GM19239 (cell line): ENCODE measurements around the gene ZNF628.
"Not testable (repeated sequence)": the region's sequence is repeated elsewhere in the genome, so short reads cannot be mapped to it uniquely, and the experiment has no call there.

Experiments used
- DNase-seq: peaks from one replicate; pipeline ENCODE4 v3.0.0; 2011; ENCODE audit warnings: low spot score; ENCODE audit not compliant: insufficient read length
- FAIRE-seq: peaks from 2 replicates; lab custom pipeline; 2011; peaks lifted over from hg19 to GRCh38; lab: Jason Lieb, UNC

Gene ZNF628

DNA sequence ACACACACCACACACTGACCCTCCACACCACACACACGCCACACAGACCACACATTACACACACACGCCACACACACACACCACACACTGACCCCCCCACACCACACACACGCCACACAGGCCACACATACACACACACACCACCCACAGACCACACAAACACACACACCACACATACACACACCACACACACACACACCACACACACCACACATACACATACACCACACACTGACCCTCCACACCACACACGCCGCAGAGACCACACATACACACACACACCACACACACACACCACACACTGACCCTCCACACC is 28.3 kb upstream of the ZNF628 start:
- FAIRE-seq, result not testable (repeated sequence)

GRCh38 chr19:55449469-55449868 is 26.9 kb upstream of the ZNF628 start:
- no peak for FAIRE-seq

More for the DNA sequence above, 28.3 kb upstream of the ZNF628 start:
- DNase-seq, result not testable (repeated sequence)

DNA sequence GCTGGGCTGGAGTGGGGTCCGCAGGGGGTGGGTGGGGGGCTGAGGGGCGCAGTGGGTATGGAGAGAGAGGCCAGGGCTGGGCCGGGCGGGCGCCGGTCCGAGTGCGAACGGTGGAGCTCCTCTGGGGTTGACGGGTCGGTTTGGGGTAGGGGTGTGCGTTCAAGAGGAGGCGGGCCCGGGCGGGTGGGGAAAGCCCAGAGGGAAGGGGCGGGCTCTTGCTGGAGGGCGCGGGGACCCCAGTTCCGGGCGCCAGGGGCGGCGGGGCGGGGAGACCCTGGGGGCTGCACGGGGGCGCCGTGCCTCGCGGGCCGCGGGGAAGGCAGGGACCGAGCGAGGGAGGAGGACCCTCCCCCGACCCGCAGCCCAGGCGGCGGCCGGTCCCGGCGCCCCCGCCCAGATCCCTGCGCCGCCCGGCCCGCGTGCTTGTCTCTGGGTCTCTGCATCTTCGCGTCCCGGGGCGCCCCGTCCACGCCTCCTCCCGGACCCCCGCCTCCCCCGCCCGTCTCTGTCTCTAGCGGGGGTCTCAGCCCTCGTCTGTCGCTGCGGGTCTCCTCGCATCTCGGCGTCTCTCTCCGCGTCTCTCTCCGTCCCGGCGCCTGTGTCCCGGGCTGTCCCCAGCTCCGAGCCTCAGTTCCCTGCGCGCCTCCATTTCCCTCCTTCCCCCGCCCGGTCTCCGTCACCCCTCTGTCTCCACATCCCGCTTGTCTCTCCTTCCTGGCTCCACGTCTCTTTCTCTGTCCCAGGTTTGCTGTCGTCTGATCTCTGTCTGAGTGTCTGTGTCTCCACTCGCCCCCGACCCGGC is 25.1 kb upstream of the ZNF628 start:
- FAIRE-seq, result no peak
- DNase-seq, result no peak

More at GRCh38 chr19:55449469-55449868, 26.9 kb upstream of the ZNF628 start:
- DNase-seq, result no peak

GRCh38 chr19:55451965-55452748 is 24.3 kb upstream of the ZNF628 start:
- no peak for DNase-seq
- no peak for FAIRE-seq

DNA sequence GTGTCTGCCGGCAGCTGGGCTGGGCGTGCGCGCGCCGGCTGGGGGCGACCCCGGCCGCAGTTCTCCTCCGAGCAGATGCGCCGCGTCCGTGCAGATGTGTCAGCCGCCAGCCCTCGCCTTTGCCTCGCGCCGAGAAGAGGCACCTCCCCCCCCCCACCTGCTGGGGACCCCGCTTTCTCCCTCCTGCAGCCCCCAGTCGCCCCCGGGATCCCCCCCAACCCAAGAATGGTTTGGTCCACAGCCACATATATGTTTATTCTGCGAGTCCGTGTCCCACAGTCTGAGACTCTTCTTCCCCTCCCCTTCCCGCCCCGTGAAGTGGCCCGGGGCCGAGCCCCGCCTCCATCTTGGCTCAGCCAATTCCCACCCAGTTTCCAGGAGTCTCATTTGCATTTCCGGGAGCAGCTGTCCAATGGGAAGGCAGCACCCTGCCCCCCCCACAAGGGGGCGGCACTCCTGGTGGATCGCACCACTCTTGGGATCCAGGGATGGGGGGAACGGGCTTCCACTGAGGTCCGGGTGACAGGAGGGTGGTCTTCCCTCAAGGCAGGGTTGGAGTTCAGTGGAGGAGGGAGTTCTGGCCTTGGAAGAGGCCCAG is 23.6 kb upstream of the ZNF628 start:
- FAIRE-seq, result no peak

DNA sequence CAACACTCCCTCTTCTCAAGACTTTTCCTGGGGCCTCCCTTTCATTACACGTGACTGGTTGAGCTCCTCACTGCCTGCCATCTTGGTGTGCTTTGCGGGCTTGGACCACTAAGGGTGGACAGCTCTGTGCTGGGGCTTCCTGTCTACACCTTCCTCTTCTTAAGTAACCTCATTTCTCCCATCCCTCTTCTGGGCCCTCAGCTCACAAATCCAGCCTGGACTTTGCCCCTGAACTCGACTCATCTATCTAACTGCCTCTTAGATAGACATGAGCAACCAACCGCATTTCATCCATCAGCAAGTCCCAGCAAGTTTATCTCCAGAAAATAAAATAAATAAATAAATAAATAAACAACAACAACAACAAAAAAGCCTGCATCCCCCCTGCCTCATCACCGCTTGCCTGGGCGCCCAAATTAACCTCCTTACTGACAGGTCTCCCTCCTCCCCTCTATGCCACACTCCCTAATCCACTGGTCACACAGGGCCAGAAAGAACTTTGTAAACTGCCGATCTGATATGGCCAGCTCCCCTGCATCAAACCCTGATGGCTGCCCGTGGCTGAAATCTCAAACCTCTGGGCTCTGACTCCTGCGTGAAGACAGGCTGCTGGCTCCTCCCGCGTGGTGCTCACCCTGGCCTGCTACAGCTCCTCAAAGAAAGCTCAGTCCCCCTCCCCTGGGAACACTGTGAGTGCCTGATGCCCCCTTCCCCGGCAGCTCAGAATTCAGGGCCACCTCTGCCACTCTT is 22.7 kb upstream of the ZNF628 start:
- DNase-seq, result no peak
- FAIRE-seq, result no peak

More for the DNA sequence above, 23.6 kb upstream of the ZNF628 start:
- DNase-seq, result no peak

- FAIRE-seq (no peak), DNase-seq (no peak)
Measured at GRCh38 chr19:55454787-55455243, 21.6 kb upstream of the ZNF628 start.

GRCh38 chr19:55455576-55456235 is 20.7 kb upstream of the ZNF628 start:
- no peak for FAIRE-seq

DNA sequence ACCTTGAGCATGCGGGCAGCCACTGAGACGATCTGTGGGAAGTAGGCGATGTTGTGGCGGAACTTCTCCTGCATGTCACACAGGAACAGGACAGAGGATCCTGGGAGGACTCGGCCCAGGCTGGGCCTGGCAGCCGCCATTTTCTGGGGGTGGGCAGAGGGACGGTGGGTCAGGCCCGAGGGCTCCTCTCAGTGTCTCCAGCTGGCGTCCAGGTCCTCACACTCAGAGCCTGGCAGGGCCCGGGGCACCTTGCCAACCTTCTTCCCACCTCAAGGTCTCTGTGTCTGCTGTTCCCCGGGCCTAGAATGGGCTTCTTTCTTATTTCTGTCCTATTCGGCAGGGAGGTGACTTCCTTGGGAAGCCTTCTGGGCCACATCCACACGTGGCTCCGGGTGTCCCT is 20.1 kb upstream of the ZNF628 start:
- FAIRE-seq (no peak), DNase-seq (no peak)

More at GRCh38 chr19:55455576-55456235, 20.7 kb upstream of the ZNF628 start:
- DNase-seq, result no peak

DNA sequence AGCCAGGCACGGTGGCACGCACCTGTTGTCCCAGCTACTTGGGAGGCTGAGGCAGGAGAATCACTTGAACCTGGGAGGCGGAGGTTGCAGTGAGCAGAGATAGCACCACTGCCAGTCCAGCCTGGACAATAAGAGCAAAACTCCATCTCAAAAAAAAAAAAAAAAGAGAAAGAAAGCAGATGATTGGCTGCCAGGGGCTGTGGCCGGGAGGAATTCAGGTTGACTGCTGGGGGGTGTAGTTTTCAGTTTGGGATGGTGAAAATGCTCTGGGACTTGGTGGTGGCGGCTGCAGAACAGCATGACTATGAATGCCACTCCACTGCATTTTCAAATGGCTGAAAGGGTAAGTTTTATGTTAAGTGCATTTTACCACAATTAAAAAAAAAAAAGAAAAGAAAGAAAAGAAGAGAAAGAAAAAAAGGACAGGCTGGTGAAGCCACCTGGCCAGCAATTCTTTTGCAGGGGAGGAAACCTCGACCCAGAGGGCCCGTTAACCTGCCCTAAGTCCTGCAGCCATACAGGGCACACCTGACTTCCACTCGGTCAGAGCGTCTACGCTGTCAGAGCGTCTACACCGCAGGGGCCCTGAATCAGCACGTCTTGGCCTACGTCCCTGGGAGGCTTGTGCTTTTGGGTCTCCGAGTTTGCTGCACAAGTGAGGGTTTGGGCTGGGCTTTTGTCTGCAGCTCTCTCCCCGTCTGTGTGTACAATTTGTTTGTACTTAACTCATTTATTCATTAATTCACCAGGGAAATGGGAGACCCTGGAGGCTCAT is 18.5 kb upstream of the ZNF628 start:
- FAIRE-seq, result no peak
- no peak for DNase-seq

GRCh38 chr19:55459551-55459949 is 16.9 kb upstream of the ZNF628 start:
- FAIRE-seq, result no peak
- no peak for DNase-seq

DNA sequence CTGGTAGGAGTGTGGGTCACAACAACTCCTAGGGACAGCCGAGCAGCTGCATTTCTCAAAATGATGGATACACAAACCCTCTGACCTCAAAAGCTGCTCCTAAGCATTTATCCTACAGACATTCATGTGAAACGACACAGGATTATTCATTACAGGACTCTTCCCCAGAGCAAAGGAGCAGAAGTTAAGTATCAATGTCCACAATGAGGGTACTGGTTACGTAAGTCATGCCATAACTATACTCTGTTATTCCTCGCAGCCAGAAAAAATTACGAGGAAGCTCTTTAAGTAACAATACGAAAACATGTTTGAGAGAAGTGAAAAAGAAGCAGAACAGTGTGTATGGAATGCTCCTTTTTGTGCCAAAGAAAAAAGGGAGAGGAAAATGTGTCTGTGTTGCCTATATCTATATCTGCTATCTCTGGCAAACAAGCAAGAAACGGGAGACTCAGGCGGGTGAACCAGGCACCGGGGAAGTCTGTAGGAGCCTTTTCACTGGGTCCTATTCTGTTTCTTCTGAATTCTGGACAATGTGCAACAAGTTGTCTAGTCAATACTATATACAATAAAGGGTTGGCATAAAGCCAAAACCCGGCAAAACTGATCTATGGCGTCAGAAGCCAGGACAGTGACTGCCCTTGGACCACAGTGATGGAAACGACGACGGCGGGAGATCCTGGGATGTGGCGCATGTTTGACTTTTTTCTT is 16.3 kb upstream of the ZNF628 start:
- no peak for FAIRE-seq
- no peak for DNase-seq

GRCh38 chr19:55460670-55461258 is 15.7 kb upstream of the ZNF628 start:
- DNase-seq, result no peak
- peak; percentile 72 for FAIRE-seq

DNA sequence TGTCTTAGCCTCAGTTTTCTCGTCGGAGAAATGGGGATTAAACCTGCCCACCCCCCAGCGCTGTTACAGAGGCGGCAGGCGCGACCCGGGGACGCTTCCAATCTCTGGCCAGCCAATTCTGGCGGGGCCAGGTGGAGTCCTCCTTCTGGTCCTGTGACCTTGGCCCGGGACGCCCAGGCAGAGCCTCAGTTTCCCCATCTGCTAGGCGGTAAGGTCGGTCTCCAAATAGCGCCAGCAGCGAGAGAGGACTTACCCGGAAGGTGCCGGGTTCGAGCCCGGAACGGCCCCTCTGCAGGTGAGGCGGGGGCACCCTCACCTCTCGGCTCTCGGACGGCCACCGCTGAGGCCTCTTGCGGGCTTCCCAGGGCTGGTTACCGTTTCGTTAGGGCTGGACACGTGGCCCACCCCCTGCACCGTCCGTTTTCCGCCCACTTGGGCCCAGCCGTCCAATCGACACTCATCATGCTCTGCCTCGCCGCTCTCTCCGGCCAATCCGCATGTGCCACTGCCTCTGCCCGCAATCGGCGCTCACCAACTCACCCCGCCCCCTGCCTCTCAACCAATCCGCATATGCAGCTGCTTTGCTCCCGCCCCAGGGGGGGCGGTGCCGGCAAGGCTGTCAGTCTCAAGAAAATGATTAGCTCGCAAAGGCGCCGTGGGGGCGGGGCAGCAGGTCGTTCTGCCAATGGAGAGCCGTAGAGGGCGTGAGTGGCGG is 15.0 kb upstream of the ZNF628 start, which contains the start of gene ISOC2:
Gene ISOC2, minus strand, starts transcription at position 384 of the 715 bp plus-strand sequence. CDS start 5,156 bp downstream, outside the sequence.
- FAIRE-seq (peak; percentile 98), DNase-seq (peak; percentile 100)

- FAIRE-seq, result no peak
- DNase-seq, result no peak
Measured at GRCh38 chr19:55461974-55462626, 14.3 kb upstream of the ZNF628 start.

- FAIRE-seq (no peak), DNase-seq (no peak)
Measured at GRCh38 chr19:55462722-55463121, 13.7 kb upstream of the ZNF628 start.

DNA sequence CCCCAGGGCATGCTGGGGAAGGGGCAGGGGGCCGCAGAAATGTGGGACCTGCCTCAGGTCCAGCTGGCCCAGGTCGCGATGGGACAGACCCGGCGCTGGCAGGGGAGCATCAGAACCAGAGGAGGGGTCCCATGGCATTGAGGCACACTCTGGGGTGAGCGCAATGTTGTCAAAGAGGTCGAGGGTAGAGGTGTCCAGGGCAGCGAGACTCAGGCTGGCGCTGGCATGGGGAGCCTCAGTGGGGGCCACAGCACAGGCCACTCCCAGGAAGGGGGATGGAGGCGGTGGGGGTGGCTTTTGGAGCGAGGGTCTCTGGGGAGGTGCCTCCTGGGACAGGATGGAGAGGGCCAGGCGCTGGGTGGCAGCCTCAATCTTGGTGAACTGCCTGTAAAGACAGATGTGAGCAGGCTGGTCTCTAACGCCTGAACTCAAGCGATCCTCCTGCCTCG is 12.8 kb upstream of the ZNF628 start:
- no peak for FAIRE-seq

More for the DNA sequence above, 12.8 kb upstream of the ZNF628 start:
- DNase-seq, result no peak
